Adrenal gland (tissue), 5 donors: ENCODE data around the gene ARL8A.

Experiments used
- POLR2A ChIP-seq, 2 donors: fragments of 450-650 bp; IDR thresholded peaks; one replicate each; pipeline ENCODE4 v1.6.1; 2017; ENCODE audit warnings: antibody characterized with exemption in 2 of 2, mild to moderate bottlenecking in 2 of 2, moderate library complexity in 1 of 2
- TF ChIP-seq, protein P1 (sequence below), 6 experiments: fragments of 450-650 bp in 4 of 6; fragments of 200-600 bp in 2 of 6; sonication (generic) in 1 of 6; IDR thresholded peaks; 1 replicate in 5 of 6; 2 replicates in 1 of 6; pipeline versions ENCODE4 v1.5.1 to v1.8.0; 2016 to 2021; ENCODE audit warnings: antibody characterized with exemption in 6 of 6, mild to moderate bottlenecking in 2 of 6, moderate library complexity in 1 of 6
- donor health status: DM: no; HTN: no; CAD: no.

GRCh38 chr1:202155478-202156021, 11.0 kb upstream of the ARL8A start:
- TF ChIP-seq, protein P1, sequence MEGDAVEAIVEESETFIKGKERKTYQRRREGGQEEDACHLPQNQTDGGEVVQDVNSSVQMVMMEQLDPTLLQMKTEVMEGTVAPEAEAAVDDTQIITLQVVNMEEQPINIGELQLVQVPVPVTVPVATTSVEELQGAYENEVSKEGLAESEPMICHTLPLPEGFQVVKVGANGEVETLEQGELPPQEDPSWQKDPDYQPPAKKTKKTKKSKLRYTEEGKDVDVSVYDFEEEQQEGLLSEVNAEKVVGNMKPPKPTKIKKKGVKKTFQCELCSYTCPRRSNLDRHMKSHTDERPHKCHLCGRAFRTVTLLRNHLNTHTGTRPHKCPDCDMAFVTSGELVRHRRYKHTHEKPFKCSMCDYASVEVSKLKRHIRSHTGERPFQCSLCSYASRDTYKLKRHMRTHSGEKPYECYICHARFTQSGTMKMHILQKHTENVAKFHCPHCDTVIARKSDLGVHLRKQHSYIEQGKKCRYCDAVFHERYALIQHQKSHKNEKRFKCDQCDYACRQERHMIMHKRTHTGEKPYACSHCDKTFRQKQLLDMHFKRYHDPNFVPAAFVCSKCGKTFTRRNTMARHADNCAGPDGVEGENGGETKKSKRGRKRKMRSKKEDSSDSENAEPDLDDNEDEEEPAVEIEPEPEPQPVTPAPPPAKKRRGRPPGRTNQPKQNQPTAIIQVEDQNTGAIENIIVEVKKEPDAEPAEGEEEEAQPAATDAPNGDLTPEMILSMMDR (IDR thresholded peaks at IDR 0.05), result no peak
- no peak for TF ChIP-seq POLR2A (IDR thresholded peaks at IDR 0.05)
